ENCODE data around the gene NRXN3. TPM values are rescaled to one million over a fixed set of nuclear protein-coding genes. Genes with fewer than 3 reads are reported as not detected.

The NRXN3 gene
- total RNA-seq, 6 experiments from 2014 or later: 0.07 to 0.28 (median 0.11) TPM; not detected in 2

DNA sequence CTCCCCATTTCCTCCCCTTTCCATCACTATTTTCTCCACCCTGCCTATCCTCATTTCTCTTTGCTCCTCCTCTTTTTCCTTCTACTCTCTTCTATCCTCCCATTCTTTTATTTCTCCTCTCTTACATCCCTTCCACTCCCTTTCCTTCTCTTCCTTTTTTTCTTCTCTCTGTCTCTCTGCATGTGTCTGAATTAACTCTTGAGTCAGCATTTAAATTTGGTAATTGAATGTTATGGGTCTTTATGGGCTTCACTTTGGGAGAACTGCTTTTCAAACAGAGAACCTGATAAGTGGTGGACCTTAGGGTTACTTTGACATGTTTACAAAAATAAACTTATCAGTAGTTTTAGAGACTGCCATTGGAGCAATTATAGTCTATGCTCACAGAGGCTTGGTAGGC lies 992.7 kb downstream of the NRXN3 start:
- no peak overlapping the region for H3K27ac Mint-ChIP-seq
- H3K27me3 Mint-ChIP-seq (ENCODE audit: insufficient read depth): no peaks in the 10 kb centered on the region
- no peak for DNase-seq
- TF ChIP-seq, protein P1, sequence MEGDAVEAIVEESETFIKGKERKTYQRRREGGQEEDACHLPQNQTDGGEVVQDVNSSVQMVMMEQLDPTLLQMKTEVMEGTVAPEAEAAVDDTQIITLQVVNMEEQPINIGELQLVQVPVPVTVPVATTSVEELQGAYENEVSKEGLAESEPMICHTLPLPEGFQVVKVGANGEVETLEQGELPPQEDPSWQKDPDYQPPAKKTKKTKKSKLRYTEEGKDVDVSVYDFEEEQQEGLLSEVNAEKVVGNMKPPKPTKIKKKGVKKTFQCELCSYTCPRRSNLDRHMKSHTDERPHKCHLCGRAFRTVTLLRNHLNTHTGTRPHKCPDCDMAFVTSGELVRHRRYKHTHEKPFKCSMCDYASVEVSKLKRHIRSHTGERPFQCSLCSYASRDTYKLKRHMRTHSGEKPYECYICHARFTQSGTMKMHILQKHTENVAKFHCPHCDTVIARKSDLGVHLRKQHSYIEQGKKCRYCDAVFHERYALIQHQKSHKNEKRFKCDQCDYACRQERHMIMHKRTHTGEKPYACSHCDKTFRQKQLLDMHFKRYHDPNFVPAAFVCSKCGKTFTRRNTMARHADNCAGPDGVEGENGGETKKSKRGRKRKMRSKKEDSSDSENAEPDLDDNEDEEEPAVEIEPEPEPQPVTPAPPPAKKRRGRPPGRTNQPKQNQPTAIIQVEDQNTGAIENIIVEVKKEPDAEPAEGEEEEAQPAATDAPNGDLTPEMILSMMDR (IDR thresholded peaks at IDR 0.05): no peak
- peaks cover 16% of the 10 kb centered on the region for H3K9me3 Mint-ChIP-seq
- no peaks in the 10 kb centered on the region for H3K4me1 Mint-ChIP-seq (ENCODE audit: low read depth)
- no peak overlapping the region for H3K4me3 Mint-ChIP-seq
- H3K36me3 Mint-ChIP-seq (ENCODE audit: low read depth): no peaks in the 10 kb centered on the region

DNA sequence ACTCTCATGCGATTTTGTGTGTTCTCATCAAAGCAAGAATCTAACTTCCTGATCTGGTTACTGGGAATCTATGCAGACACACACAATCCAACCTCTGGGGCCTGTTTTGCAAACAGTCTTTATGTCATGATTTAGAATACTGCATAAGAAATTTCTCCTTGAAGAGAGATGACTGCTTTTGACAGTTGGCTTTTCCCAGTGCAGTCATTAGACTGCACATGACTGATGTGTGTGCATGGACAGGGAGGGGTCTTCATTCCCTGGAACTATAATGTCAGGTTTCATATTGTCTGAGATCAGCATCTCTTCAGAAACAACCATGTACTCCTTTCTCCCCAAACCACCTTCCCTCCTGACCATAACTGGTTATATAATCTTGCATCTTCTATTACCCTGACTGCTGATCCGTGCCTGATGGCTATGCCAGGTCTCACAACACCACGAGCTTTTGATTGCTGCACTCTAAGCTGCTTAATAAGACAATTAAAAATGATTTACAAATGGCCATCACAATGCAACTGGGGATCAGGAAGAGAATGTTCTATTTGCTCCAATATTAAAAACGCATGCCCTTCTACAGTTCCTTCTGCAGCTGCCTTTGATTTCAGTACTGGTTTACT lies 995.4 kb downstream of the NRXN3 start:
- no peaks in the 10 kb centered on the region for H3K4me1 Mint-ChIP-seq (ENCODE audit: low read depth)
- H3K4me3 Mint-ChIP-seq: no peak overlapping the region
- TF ChIP-seq, protein P1 (IDR thresholded peaks at IDR 0.05): no peak
- DNase-seq: no peak
- no peak overlapping the region for H3K27ac Mint-ChIP-seq
- no peaks in the 10 kb centered on the region; the same call in 1 of the 2 replicates for H3K27me3 Mint-ChIP-seq (ENCODE audit: insufficient read depth)
- no peaks in the 10 kb centered on the region for H3K36me3 Mint-ChIP-seq (ENCODE audit: low read depth)
- peaks cover 19% of the 10 kb centered on the region for H3K9me3 Mint-ChIP-seq

DNA sequence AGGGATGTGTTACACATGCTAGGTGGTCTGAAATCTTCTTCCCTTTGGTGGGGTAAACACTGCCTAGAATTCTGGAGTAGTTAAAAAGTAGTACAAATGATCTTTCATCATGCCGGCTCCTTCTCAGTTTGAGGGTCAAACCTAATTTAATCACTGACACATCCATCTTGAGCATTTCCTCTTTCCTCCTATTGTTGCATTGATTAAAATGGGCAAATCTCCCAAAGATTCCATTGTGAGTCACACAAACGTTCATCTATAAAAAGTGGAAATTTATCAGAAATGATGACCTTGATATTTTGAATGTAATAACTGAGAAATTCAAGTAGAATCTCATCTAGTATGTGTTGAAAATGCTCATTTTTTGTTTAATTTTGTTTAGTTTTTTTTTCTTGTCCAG lies 996.0 kb downstream of the NRXN3 start:
- TF ChIP-seq, protein P1 (IDR thresholded peaks at IDR 0.05): no peak
- Mint-ChIP-seq H3K9me3 (peaks cover 19% of the 10 kb centered on the region), H3K4me3 (no peak overlapping the region), H3K27ac (no peak overlapping the region), H3K27me3 (ENCODE audit: insufficient read depth) (no peaks in the 10 kb centered on the region; the same call in 1 of the 2 replicates), H3K36me3 (ENCODE audit: low read depth) (no peaks in the 10 kb centered on the region), H3K4me1 (ENCODE audit: low read depth) (no peaks in the 10 kb centered on the region)
- no peak for DNase-seq

DNA sequence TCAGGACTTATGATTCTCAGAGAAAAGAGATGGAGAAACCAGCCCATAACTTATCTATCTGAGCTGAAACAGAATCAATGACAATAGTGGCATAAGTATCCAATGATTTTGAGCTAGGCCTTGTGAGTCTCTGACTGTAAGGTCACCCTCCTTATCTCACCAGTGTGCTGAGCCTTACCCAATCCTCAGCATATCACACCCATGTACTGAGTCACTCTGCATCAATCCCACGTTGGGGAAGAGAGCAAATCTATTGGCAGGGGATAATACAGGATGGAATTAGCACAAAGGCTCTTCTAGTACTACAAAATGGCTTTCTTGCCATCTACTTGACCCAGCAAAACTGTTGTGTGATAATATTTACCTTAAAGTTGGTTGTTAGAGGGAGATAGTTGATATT lies 997.8 kb downstream of the NRXN3 start:
- TF ChIP-seq, protein P1 (IDR thresholded peaks at IDR 0.05): no peak
- Mint-ChIP-seq H3K4me3 (no peak overlapping the region), H3K4me1 (ENCODE audit: low read depth) (no peaks in the 10 kb centered on the region), H3K27me3 (ENCODE audit: insufficient read depth) (no peaks in the 10 kb centered on the region; the same call in 1 of the 2 replicates), H3K36me3 (ENCODE audit: low read depth) (no peaks in the 10 kb centered on the region), H3K9me3 (peaks cover 14% of the 10 kb centered on the region), H3K27ac (no peak overlapping the region)
- no peak for DNase-seq

DNA sequence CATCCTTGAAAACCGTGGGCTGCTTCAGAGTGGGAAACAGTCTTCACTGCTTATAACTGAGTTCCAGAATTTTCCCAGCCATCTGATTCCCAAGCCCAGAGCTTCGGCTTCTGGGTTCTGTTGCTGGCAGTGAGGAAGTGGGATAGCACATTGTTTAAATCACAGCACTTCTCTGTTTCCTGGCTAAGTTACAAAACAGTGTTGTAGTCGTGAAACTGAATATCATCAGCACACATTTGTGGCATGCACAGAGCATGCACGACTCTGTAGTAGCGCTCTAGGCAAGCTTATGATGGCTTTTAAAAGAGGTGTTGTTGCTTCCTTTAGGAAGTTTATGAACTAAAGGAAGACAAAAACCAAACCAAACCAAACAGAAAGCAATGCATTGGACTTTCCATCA lies 1005.5 kb downstream of the NRXN3 start:
- TF ChIP-seq, protein P1 (IDR thresholded peaks at IDR 0.05): no peak
- no peak for DNase-seq
- Mint-ChIP-seq H3K4me3 (no peak overlapping the region), H3K9me3 (no peaks in the 10 kb centered on the region; the same call in 1 of the 2 replicates), H3K27ac (no peak overlapping the region), H3K36me3 (ENCODE audit: low read depth) (no peaks in the 10 kb centered on the region), H3K27me3 (ENCODE audit: insufficient read depth) (peaks cover 2% of the 10 kb centered on the region; the same call in 1 of the 2 replicates), H3K4me1 (ENCODE audit: low read depth) (no peaks in the 10 kb centered on the region)
